HG03060 (cell line): ENCODE results near the gene ARHGDIG.
"Not testable (repeated sequence)": the region's sequence is repeated elsewhere in the genome, so short reads cannot be mapped to it uniquely, and the experiment has no call there.

Experiments used
- ATAC-seq: cut with Tn5 transposase; IDR thresholded peaks from one replicate; pipeline ENCODE4 v1.9.1; 2021; ENCODE audit warnings: low read depth, moderate number of reproducible peaks; ENCODE audit not compliant: unreplicated experiment

The ARHGDIG gene

DNA sequence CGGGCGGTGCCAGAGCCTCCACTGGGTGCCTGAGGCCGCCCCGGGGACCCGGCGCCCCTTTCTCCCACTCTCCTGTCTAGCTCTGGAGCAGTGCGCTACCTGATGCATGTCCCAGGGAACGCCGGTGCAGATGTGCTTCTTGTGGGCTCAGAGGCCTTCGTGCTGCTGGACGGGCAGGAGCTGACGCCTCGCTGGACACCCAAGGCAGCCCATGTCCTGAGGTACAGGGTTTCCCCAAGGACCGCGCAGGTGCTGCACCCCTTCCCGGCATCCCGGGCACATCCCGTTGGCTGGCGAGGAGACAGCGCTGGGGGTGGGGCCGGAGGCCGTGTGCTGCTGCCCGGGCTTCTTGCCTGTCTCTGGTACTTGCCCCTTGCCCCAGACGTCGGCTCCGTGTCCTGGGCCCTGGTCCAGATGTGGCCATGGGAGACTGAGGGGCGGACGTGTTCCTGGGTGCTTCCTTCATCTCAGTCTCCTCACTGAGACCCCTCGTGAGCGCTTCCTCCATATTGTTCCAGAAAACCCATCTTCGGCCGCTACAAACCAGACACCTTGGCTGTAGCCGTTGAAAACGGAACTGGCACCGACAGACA lies 17.1 kb upstream of the ARHGDIG start:
- no peak for ATAC-seq

GRCh38 chr16:263944-264343 lies 16.4 kb upstream of the ARHGDIG start:
- ATAC-seq, result no peak

DNA sequence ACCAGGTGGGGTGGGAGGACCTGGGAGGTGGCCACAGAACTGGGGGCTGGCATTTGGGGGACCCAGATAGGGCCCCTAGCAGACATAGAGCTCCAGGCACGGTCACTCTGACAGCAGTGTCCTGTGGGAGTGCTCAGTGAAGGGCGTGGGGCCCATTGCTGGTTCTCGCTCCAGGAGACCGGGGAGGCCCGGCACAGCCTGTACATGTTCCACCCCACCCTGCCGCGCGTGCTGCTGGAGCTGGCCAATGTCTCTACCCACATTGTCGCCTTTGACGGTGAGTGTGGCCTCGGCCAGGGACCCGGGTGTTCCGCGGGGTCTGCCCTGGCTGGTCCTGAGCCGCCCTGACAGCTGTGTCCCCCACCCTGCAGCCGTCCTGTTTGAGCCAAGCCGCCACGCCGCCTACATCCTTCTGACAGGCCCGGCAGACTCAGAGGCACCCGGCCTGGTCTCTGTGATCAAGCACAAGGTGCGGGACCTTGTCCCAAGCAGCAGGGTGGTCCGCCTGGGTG lies 15.9 kb upstream of the ARHGDIG start:
- no peak for ATAC-seq

GRCh38 chr16:265002-265529 lies 15.3 kb upstream of the ARHGDIG start:
- no peak for ATAC-seq

GRCh38 chr16:265711-266110 lies 14.7 kb upstream of the ARHGDIG start:
- no peak for ATAC-seq

DNA sequence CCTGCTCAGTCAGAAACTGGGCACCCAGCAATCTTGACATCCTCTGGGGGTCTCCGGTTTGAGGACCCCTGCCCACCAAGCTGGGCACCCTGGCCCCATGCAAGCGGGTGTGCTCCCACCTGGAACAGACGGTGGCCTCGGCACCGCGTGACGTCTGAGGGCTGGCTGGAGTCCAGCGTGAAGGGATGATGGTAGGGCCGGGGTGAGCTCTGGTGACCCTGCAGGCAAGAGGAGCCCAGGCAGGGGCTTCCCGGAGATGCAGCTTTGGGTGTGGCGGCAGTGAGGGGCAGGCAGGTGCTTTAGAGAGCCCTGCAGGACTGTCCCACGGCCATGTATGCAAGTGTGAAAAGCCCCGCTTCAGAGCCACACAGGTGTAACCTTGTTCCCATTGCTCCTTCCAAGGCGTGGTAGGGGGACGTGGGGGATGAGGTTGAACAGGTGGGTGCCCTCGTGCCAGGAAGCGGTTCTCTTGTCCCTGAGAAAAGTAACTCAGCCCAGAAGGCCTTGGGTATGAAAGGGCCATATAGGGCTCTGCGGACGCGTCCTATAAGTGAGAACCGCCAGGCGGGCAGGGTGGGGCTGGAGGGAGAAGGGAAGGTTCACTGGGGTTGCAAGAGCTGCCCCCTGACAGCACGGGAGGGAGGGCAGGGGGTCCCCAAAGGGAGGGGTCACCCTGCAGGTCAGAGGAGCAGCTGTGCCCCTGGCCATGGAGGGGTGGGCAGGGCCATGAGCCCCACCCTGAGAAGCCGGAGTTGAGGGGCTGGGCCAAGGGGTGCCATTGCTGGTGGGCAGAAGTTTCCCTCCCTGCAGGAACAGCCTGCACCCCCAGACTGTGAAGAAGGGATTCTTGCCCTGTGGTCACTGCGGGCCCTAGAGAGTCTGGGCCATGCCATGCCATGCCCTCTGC lies 13.9 kb upstream of the ARHGDIG start:
- ATAC-seq, result no peak

- ATAC-seq, result not testable (repeated sequence)
Measured at GRCh38 chr16:267562-267961, 12.8 kb upstream of the ARHGDIG start.

- ATAC-seq, result no peak
Measured at GRCh38 chr16:268141-269053, 12.0 kb upstream of the ARHGDIG start.

DNA sequence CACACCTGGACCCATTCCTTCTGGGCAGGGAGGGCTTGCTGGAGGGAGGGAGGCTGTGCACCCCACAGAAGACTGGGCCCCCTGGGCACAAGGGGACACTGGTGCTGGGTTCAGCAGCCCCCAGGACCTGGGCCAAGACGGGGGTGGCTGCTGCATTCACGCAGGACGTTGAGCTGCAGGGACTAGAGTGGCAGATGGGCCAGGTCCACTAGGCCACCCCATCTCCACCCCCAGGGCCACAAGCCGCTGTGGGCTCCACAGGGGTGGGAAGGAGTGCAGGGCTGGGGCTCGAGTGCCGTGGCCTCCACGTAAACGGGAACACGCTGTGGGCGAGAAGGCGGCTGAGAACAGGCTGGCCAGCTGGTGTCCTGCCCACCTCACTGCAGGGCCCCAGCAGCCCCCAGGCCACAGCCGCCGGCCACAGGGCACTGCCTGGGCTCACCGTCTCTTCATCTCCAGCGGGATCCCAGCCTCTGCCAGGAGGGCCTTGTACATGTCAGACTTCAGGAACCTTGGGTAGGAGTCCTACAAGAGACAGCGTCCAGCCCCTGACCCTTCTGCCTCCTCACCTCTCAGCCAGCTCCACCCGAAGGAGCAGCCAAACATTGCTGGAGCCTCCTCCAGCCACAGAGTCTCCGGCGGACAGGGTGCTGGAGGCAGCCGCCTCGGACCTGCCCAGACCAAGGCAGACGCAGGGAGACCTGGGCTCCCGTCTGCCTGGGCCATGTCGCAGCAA lies 11.2 kb upstream of the ARHGDIG start:
- no peak for ATAC-seq

DNA sequence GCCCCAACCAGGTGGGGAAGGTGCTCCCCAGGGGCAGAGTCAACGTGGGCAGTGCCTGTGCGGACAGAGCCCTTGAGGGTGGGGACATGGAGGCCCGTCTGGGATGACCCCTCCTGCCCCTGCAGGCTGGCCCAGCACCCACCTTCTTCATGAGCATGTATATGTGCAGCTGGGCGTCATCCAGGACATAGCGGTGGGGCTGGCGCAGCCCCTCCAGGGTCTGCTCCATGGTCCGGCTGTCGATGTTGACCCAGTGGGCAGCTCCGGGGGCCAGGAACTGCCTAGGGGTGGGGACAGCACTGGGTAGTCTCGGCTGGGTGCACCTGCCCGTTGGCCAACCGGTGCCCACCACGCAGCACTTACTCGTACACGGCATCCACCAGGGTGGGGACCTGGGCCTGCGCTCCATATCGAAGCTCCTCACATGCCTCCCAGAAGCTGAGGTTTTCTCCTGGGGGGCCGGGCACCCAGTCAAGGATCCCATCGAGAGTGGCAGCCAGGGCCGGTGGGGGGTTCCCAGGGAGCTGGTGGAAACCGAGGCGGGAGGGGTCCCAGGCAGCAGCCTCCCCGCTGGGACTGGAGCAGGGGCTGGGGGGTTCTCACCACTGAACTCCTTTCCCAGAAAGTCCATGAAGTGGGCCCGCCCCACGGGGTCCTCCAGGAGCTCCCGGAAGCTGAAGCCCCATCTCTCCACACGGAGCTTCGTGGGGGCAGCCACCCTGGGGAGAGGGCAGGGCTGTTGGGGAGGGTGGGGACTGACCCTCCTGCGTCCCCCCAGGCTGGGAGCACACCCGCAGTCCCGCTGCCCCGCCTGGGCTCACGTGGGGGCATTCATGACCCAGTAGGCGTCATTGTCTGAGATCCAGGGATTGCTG lies 9.8 kb upstream of the ARHGDIG start:
- no peak for ATAC-seq

- ATAC-seq, result no peak
Measured at GRCh38 chr16:272633-273546, 7.5 kb upstream of the ARHGDIG start.

DNA sequence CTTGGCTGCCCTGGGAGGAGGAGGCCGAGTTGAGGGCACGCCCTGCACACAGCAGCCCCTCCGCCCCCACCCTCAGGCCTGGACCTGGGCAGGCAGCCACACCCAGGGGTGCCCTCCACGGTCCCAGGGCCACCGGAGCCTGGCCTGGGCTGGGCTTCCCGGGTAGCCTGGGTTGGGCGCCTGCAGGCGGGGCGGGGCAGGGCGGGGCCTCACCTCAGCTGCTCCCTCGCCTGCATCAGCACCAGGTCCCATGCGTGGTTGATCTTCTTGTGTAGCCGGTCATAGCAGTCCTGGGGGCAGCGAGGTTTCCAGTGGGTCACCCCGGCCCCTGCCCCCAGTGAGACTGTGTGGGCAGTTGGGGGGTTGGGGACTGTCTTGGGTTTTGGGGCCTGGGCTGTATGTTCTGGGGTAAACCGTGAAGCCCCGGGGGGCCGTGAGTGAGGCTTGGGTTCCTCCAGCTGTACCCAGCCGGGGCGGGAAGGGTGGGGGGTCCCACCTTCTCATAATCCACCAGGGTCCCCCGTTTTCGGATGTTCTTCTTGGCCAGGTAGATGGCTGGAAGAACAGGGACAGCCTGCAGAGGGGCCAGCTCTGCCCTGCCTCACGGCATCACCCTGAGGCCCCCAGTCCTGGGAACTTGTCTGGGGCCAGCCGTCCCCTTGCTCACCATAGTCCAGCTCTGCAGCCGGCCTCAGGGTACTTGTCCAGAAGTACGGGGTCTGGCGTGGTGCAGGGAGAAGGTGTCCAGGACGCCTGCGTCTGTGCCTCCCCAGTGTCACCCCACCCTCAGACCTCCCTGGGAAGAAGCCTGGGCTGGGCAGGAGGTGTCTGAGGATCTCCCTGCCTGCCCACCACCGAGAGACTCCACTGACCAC lies 6.6 kb upstream of the ARHGDIG start:
- ATAC-seq, result no peak

DNA sequence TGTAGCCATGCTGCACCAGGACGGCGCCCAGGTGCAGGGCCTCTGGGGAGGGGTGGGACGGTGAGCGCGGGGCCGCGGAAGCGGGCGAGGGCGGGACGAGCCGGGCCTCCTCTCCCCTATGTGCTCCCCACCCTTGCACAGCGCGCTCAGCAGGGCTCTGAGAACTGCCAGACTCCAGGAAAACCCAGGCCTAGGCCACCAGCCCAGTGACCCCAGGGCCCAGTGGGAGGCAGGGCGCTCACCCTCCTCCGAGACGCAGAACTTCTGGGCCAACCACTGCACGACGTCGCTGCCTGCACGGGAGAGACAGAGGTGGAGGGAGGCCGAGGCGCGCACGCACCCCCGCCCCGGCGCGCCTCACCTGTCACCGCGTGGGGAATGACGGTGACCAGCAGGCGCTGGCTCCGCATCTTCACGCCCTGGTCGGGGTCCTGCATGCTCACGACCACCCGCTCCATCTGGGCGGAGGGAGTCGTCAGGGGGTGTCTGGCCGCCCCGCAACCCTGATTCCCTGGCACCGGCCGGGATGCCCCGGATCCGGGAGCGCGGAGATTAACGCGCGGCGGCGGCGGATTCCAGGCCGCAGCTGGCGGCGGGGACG lies 5.2 kb upstream of the ARHGDIG start:
- no peak for ATAC-seq

DNA sequence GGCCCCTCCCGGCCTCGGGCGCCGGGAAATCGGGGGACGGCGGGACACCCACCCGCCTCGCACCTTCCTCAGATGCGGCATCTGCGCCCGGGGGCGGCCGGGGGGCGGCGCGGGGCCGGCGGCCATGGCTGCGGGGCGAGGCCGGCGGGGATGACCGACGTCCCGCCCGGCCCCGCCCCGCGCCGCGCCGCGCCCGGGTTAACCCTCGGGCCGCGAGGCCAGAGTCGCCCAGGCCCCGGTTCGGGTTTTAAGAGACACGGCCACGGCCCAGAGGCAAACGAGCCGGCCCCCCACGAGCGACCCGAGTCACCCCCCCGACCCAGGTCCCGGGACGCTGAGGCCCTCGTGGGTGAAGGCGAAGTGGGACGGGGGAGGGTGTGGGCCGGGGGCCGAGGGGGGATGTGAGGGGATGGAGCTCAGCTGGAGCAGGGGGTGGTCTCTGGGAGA lies 4.6 kb upstream of the ARHGDIG start, which contains the start of gene RGS11:
RGS11 (minus strand) TSS at position 159 of the 447 bp plus-strand sequence; CDS start at position 126, 33 bp downstream.
- ATAC-seq, result no peak

- no peak for ATAC-seq
Measured at GRCh38 chr16:276426-277077, 3.8 kb upstream of the ARHGDIG start.

DNA sequence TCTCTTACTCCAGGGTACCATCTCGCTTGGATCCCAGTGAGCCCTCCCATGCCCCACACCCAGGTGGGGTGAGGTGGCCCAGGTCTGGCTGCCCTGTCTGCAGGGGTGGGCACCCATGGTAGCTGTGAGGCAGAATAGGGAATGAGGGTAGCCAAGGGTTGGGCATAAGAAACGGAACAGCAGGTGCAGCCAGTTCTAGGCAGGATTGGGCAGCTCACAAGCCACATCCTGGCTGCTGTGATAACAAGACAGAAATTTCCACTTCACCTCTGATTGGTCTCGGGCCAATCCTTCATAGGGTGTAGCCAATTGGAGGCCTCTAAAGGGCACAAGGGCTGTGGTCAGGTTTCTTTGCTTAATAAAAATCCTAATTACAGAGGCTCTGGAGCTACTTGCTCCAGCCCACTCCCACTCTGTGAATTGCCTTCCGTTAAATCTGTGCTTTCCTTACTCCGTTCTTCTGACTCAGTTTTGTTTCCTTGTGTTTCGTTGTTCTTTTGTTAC lies 1.5 kb upstream of the ARHGDIG start:
- ATAC-seq, result no peak
